OCI-LY1 (cell line): Measurements from ENCODE around the gene KRABD2.

Experiments used
- H2AFZ ChIP-seq: fragments of 200-600 bp; sonication (generic), shearing (Covaris generic); 2 replicates; pipeline ENCODE4 v1.6.0; 2014; ENCODE audit warnings: antibody characterized with exemption, mild to moderate bottlenecking, low read length
- H3F3A ChIP-seq: fragments of 200-600 bp; sonication (generic), shearing (Covaris generic); 2 replicates; pipeline ENCODE4 v1.6.0; 2014; ENCODE audit warnings: mild to moderate bottlenecking, antibody characterized with exemption, low read length, moderate library complexity; ENCODE audit not compliant: insufficient read depth
- H3K27ac ChIP-seq: fragments of 200-600 bp; sonication (generic); 2 replicates; pipeline ENCODE4 v1.5.1; 2014; ENCODE audit warnings: low read length, mixed run types, mild to moderate bottlenecking, low read depth; ENCODE audit not compliant: poor library complexity, severe bottlenecking
- H3K27me3 ChIP-seq: fragments of 200-600 bp; sonication (generic); 2 replicates; pipeline ENCODE4 v1.6.0; 2014; ENCODE audit warnings: antibody characterized with exemption, mild to moderate bottlenecking, low read length, moderate library complexity; ENCODE audit not compliant: insufficient read depth
- H3K36me3 ChIP-seq: fragments of 200-600 bp; sonication (generic); 2 replicates; pipeline ENCODE4 v1.6.1; 2014; ENCODE audit warnings: mild to moderate bottlenecking, antibody characterized with exemption, low read length, moderate library complexity, mixed read lengths; ENCODE audit not compliant: insufficient read depth
- H3K4me1 ChIP-seq: fragments of 200-600 bp; sonication (generic); 2 replicates; pipeline ENCODE4 v1.5.1; 2014; ENCODE audit warnings: mild to moderate bottlenecking, low read length, moderate library complexity; ENCODE audit not compliant: insufficient read depth, severe bottlenecking
- H3K4me2 ChIP-seq: fragments of 200-600 bp; sonication (generic), shearing (Covaris generic); 2 replicates; pipeline ENCODE4 v1.6.1; 2014; ENCODE audit warnings: low read length
- H3K4me3 ChIP-seq: fragments of 200-600 bp; sonication (generic); 2 replicates; pipeline ENCODE4 v1.5.1; 2014; ENCODE audit warnings: low read length, low read depth, mild to moderate bottlenecking, mixed read lengths; ENCODE audit not compliant: poor library complexity, severe bottlenecking
- H3K79me2 ChIP-seq: fragments of 200-600 bp; shearing (Covaris generic); 2 replicates; pipeline ENCODE4 v1.6.1; 2016; ENCODE audit warnings: mixed run types, low read length, mixed read lengths; ENCODE audit not compliant: insufficient read depth
- H3K9ac ChIP-seq: fragments of 200-600 bp; sonication (generic), shearing (Covaris generic); 2 replicates; pipeline ENCODE4 v1.6.1; 2014; ENCODE audit warnings: mild to moderate bottlenecking, low read length, mixed read lengths
- H3K9me2 ChIP-seq: fragments of 200-600 bp; sonication (generic), shearing (Covaris generic); 2 replicates; pipeline ENCODE4 v1.6.1; 2014; ENCODE audit warnings: low read depth, mild to moderate bottlenecking, low read length, mixed read lengths
- H3K9me3 ChIP-seq: fragments of 200-600 bp; shearing (Covaris generic); 2 replicates; pipeline ENCODE4 v1.6.1; 2014; ENCODE audit warnings: low read length, mixed read lengths
- H4K20me1 ChIP-seq: fragments of 200-600 bp; sonication (generic), shearing (Covaris generic); 2 replicates; pipeline ENCODE4 v1.6.0; 2016; ENCODE audit warnings: mild to moderate bottlenecking, low read length; ENCODE audit not compliant: insufficient read depth
- CTCF ChIP-seq: fragments of 200-600 bp; sonication (generic), shearing (Covaris generic); IDR thresholded peaks from 2 replicates; pipeline ENCODE4 v1.5.1; 2017; ENCODE audit warnings: mild to moderate bottlenecking, antibody characterized with exemption, low read length, moderate library complexity, mixed read lengths
- EZH2 ChIP-seq: fragments of 200-600 bp; sonication (generic), shearing (Covaris generic); IDR thresholded peaks from 2 replicates; pipeline ENCODE4 v1.8.0; 2017; ENCODE audit warnings: borderline replicate concordance, mixed run types, mild to moderate bottlenecking, antibody characterized with exemption, low read length, moderate library complexity, mixed read lengths

The KRABD2 gene

GRCh38 chr17:8345951-8346665 lies 30.4 kb downstream of the KRABD2 start:
- H3K79me2 ChIP-seq: no peaks in the 10 kb centered on the region
- H3K4me2 ChIP-seq: no peak overlapping the region
- no peaks in the 10 kb centered on the region for H3K9me2 ChIP-seq
- no peaks in the 10 kb centered on the region for H4K20me1 ChIP-seq
- no peak overlapping the region for H3K27ac ChIP-seq
- no peak for TF ChIP-seq CTCF
- no peak for TF ChIP-seq EZH2
- H2AFZ ChIP-seq: no peak overlapping the region
- no peak overlapping the region for H3K9ac ChIP-seq
- H3F3A ChIP-seq: no peaks in the 10 kb centered on the region
- no peaks in the 10 kb centered on the region for H3K27me3 ChIP-seq
- no peaks in the 10 kb centered on the region for H3K9me3 ChIP-seq
- H3K36me3 ChIP-seq: no peaks in the 10 kb centered on the region
- H3K4me1 ChIP-seq: no peaks in the 10 kb centered on the region
- H3K4me3 ChIP-seq: no peak overlapping the region

GRCh38 chr17:8345052-8345690 lies 31.3 kb downstream of the KRABD2 start:
- Histone ChIP-seq H3K4me2 (no peak overlapping the region), H3K79me2 (no peaks in the 10 kb centered on the region), H3K36me3 (no peaks in the 10 kb centered on the region), H3F3A (no peaks in the 10 kb centered on the region), H3K4me3 (no peak overlapping the region), H3K27ac (no peak overlapping the region), H4K20me1 (no peaks in the 10 kb centered on the region), H3K27me3 (no peaks in the 10 kb centered on the region), H3K4me1 (no peaks in the 10 kb centered on the region), H3K9me3 (no peaks in the 10 kb centered on the region), H3K9ac (no peak overlapping the region), H2AFZ (no peak overlapping the region), H3K9me2 (no peaks in the 10 kb centered on the region)
- TF ChIP-seq CTCF (no peak), EZH2 (no peak)

- Histone ChIP-seq H4K20me1 (no peaks in the 10 kb centered on the region), H3F3A (no peaks in the 10 kb centered on the region), H3K4me3 (no peak overlapping the region), H3K9me2 (no peaks in the 10 kb centered on the region), H3K9ac (no peak overlapping the region), H3K27me3 (no peaks in the 10 kb centered on the region), H3K4me2 (no peak overlapping the region), H3K27ac (no peak overlapping the region), H3K36me3 (no peaks in the 10 kb centered on the region), H3K9me3 (no peaks in the 10 kb centered on the region), H2AFZ (no peak overlapping the region), H3K4me1 (peaks cover 2% of the 10 kb centered on the region), H3K79me2 (no peaks in the 10 kb centered on the region)
- no peak for TF ChIP-seq EZH2
- TF ChIP-seq CTCF: no peak
Measured at GRCh38 chr17:8341456-8341855, 35.0 kb downstream of the KRABD2 start.
